Measurements from ENCODE around the gene EFNB2. TPM values are rescaled to one million over a fixed set of nuclear protein-coding genes. Genes with fewer than 3 reads are reported as not detected.

Gene EFNB2
- total and polyA plus RNA-seq, 5 donors = 9.6 to 19.4 (median 13.6) TPM

GRCh38 chr13:106523576-106523975 lies 11.9 kb downstream of the EFNB2 start:
- no peak overlapping the region for H3K4me3 ChIP-seq (ENCODE audit: low read length)
- ATAC-seq (no peak), DNase-seq (no peak)
- no peaks in the 10 kb centered on the region for H3K9me3 ChIP-seq (ENCODE audit: control insufficient read depth, low read length)
- peaks cover 4% of the 10 kb centered on the region for H3K4me1 ChIP-seq (ENCODE audit: control insufficient read depth, insufficient read depth, low read length)
- no peaks in the 10 kb centered on the region for H3K27me3 ChIP-seq (ENCODE audit: control insufficient read depth, insufficient read depth)
- H3K27ac ChIP-seq (ENCODE audit: low read length) = no peak overlapping the region
- 32% methylated on average over 3 of the region's 3 CpGs for WGBS
- intact Hi-C loops (cut with DNase I) = no loop called here

- DNase-seq (no peak), ATAC-seq (peak in 1 of 2 donors; percentile 50)
- Histone ChIP-seq H3K4me3 (ENCODE audit: low read length) (no peak overlapping the region), H3K4me1 (ENCODE audit: control insufficient read depth, insufficient read depth, low read length) (peaks cover 4% of the 10 kb centered on the region), H3K9me3 (ENCODE audit: control insufficient read depth, low read length) (no peaks in the 10 kb centered on the region), H3K27me3 (ENCODE audit: control insufficient read depth, insufficient read depth) (no peaks in the 10 kb centered on the region), H3K27ac (ENCODE audit: low read length) (no peak overlapping the region)
- 62% methylated on average over 7 of the region's 7 CpGs for WGBS
- intact Hi-C loops (cut with DNase I) = no loop called here
Observed at GRCh38 chr13:106522898-106523525, 12.4 kb downstream of the EFNB2 start.

- ATAC-seq = no peak
- H3K9me3 ChIP-seq (ENCODE audit: control insufficient read depth, low read length) = no peaks in the 10 kb centered on the region
- WGBS = 77% methylated on average over 5 of the region's 5 CpGs
- H3K4me3 ChIP-seq (ENCODE audit: low read length) = no peak overlapping the region
- no peak for DNase-seq
- peaks cover 7% of the 10 kb centered on the region for H3K4me1 ChIP-seq (ENCODE audit: control insufficient read depth, insufficient read depth, low read length)
- H3K27me3 ChIP-seq (ENCODE audit: control insufficient read depth, insufficient read depth) = no peaks in the 10 kb centered on the region
- no peak overlapping the region for H3K27ac ChIP-seq (ENCODE audit: low read length)
- intact Hi-C loops (cut with DNase I) = no loop called here
Observed at GRCh38 chr13:106522112-106522705, 13.3 kb downstream of the EFNB2 start.

DNA sequence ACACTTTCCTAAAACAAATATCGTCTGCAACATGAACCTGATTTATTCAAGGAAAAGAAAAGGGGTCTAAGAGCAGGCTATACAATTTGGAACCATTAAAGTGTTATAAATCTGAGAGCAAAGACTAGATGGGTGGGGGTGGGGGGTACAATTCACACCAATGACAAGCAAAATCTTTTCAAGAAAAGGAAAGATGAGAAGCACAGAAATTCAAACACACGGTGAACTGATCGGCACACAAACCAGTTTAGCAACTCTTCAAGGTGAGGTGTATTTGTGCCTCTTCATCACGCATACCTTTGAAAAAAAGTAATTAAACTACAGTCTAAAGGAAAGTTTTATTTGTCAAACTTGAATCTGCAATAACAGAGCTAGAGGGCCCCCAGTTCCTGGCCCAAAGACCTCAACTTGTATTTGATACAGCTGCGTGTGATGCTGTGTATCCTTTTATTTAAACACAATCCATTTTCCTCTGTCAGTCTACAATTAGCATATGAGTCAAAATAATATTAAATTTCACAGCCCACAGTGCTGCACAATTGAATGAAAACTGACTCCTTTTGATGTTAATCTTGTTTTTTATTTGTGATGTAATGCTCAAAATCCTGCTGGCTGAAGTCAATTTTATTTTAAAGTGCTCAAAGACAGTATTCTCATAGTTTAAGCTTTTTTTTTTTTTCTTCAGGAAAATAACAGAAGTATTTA lies 14.2 kb downstream of the EFNB2 start:
- H3K4me1 ChIP-seq (ENCODE audit: control insufficient read depth, insufficient read depth, low read length) = peaks cover 11% of the 10 kb centered on the region

DNA sequence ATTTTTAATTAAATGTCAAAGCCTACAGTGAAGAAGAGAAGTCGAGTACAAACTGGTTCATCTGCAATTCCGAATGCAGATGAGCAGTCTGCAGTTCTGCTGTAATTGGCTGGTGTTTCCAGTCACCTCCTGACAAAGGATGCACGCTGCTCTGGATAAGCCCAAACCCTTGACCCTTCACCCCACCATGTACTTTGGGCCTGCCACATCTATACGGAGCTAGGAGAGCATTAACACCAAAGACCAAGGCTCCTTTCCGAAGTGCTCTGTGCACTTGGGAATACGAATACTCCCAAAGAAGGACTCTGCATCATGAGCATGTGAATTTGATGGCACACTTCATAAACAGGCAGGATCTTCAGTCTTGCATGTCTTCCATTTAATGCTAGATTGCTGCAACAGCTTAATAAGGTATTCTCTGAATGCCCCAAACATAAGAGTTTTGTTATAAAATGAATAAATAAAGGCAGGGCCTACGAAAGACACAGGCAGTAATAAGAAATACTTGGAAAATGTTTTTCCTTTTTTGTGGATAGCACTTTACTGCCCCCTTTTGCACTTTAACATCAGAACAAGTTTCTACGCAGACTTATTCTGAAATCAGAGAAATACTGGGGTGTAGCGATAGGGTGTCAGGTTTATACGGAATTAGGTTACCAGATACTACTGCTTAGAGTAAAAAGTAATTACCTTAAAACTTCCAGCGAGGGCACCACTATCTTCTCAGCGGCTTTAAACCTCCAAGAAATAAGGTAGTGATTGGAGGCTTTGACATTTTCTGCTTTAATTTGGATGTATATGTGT lies 15.0 kb downstream of the EFNB2 start:
- Histone ChIP-seq H3K9me3 (ENCODE audit: control insufficient read depth, low read length) (no peaks in the 10 kb centered on the region), H3K4me1 (ENCODE audit: control insufficient read depth, insufficient read depth, low read length) (peaks cover 12% of the 10 kb centered on the region), H3K4me3 (ENCODE audit: low read length) (no peak overlapping the region), H3K27me3 (ENCODE audit: control insufficient read depth, insufficient read depth) (no peaks in the 10 kb centered on the region), H3K27ac (ENCODE audit: low read length) (no peak overlapping the region)
- intact Hi-C loops (cut with DNase I) = no loop called here
- WGBS = 56% methylated on average over 12 of the region's 12 CpGs
- ATAC-seq (peak in 1 of 2 donors; percentile 44), DNase-seq (no peak)

More for the DNA sequence above, 14.2 kb downstream of the EFNB2 start:
- intact Hi-C loops (cut with DNase I) = no loop called here
- Histone ChIP-seq H3K27ac (ENCODE audit: low read length) (no peak overlapping the region), H3K9me3 (ENCODE audit: control insufficient read depth, low read length) (no peaks in the 10 kb centered on the region), H3K27me3 (ENCODE audit: control insufficient read depth, insufficient read depth) (no peaks in the 10 kb centered on the region), H3K4me3 (ENCODE audit: low read length) (no peak overlapping the region)
- DNase-seq (no peak), ATAC-seq (no peak)
- WGBS = 67% methylated on average over 5 of the region's 5 CpGs

DNA sequence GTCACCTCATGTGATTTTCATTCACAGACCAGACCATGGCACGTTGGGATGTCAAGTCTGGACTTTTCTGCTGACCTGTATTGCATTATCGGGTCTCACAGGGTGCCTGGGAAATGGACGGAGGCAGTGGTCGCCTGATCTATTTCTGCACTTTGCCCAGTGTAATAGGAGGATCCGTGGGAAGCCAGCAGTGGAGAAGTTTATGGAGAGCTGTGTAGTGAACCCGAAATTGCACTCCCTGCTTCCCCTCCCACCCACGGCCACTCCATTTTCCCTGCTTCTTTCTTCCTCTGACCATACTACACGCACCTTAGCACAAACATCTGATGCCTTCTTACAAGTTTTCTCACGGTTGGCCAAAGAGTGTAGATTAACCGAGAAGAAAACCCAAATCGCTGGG lies 16.9 kb downstream of the EFNB2 start:
- H3K27ac ChIP-seq (ENCODE audit: low read length) = no peak overlapping the region
- H3K9me3 ChIP-seq (ENCODE audit: control insufficient read depth, low read length) = no peaks in the 10 kb centered on the region
- no peak overlapping the region for H3K4me3 ChIP-seq (ENCODE audit: low read length)
- ATAC-seq (no peak), DNase-seq (no peak)
- peaks cover 10% of the 10 kb centered on the region for H3K4me1 ChIP-seq (ENCODE audit: control insufficient read depth, insufficient read depth, low read length)
- intact Hi-C loops (cut with DNase I) = no loop called here
- WGBS = 84% methylated on average over 11 of the region's 11 CpGs
- no peaks in the 10 kb centered on the region for H3K27me3 ChIP-seq (ENCODE audit: control insufficient read depth, insufficient read depth)

GRCh38 chr13:106517109-106517847 lies 18.2 kb downstream of the EFNB2 start:
- H3K27ac ChIP-seq (ENCODE audit: low read length) = no peak overlapping the region
- intact Hi-C loops (cut with DNase I) = no loop called here
- DNase-seq = no peak
- no peak overlapping the region for H3K4me3 ChIP-seq (ENCODE audit: low read length)
- ATAC-seq = peak in 1 of 2 donors; percentile 67
- peaks cover 7% of the 10 kb centered on the region for H3K4me1 ChIP-seq (ENCODE audit: control insufficient read depth, insufficient read depth, low read length)
- H3K9me3 ChIP-seq (ENCODE audit: control insufficient read depth, low read length) = no peaks in the 10 kb centered on the region
- 79% methylated on average over 4 of the region's 4 CpGs for WGBS
- H3K27me3 ChIP-seq (ENCODE audit: control insufficient read depth, insufficient read depth) = no peaks in the 10 kb centered on the region

GRCh38 chr13:106515635-106516254 lies 19.7 kb downstream of the EFNB2 start:
- H3K27ac ChIP-seq (ENCODE audit: low read length) = no peak overlapping the region
- H3K9me3 ChIP-seq (ENCODE audit: control insufficient read depth, low read length) = no peaks in the 10 kb centered on the region
- H3K27me3 ChIP-seq (ENCODE audit: control insufficient read depth, insufficient read depth) = no peaks in the 10 kb centered on the region
- ATAC-seq (peak in 1 of 2 donors; percentile 27), DNase-seq (no peak)
- no peak overlapping the region for H3K4me3 ChIP-seq (ENCODE audit: low read length)
- intact Hi-C loops (cut with DNase I) = no loop called here
- H3K4me1 ChIP-seq (ENCODE audit: control insufficient read depth, insufficient read depth, low read length) = peaks cover 7% of the 10 kb centered on the region
- 80% methylated on average over 5 of the region's 5 CpGs for WGBS

- ATAC-seq (no peak), DNase-seq (no peak)
- Histone ChIP-seq H3K4me3 (ENCODE audit: low read length) (no peak overlapping the region), H3K27me3 (ENCODE audit: control insufficient read depth, insufficient read depth) (no peaks in the 10 kb centered on the region), H3K4me1 (ENCODE audit: control insufficient read depth, insufficient read depth, low read length) (peaks cover 7% of the 10 kb centered on the region), H3K27ac (ENCODE audit: low read length) (no peak overlapping the region), H3K9me3 (ENCODE audit: control insufficient read depth, low read length) (no peaks in the 10 kb centered on the region)
- 67% methylated on average over 15 of the region's 15 CpGs for WGBS
- intact Hi-C loops (cut with DNase I) = no loop called here
Observed at GRCh38 chr13:106514928-106515634, 20.4 kb downstream of the EFNB2 start.
